Subcutaneous abdominal adipose tissue (tissue), 5 donors: ENCODE results near the gene NAV2.

ENCODE experiments used
- H3K27ac ChIP-seq: one replicate; pipeline ENCODE4 v1.7.0; 2013; ENCODE audit warnings: low read depth, mild to moderate bottlenecking, inconsistent platforms, low read length, moderate library complexity
- H3K27me3 ChIP-seq, 5 donors: one replicate each; pipeline ENCODE4 v1.7.0; 2013; ENCODE audit warnings: low read length in 5 of 5, inconsistent platforms in 1 of 5; ENCODE audit not compliant: control insufficient read depth in 5 of 5, insufficient read depth in 4 of 5
- H3K36me3 ChIP-seq, 5 donors: one replicate each; pipeline ENCODE4 v1.7.0; 2013; ENCODE audit warnings: low read length in 5 of 5; ENCODE audit not compliant: control insufficient read depth in 5 of 5, insufficient read depth in 5 of 5
- H3K4me1 ChIP-seq, 5 donors: one replicate each; pipeline ENCODE4 v1.7.0; 2013; ENCODE audit warnings: low read length in 5 of 5, mild to moderate bottlenecking in 3 of 5, moderate library complexity in 1 of 5; ENCODE audit not compliant: control insufficient read depth in 5 of 5, insufficient read depth in 5 of 5
- H3K4me3 ChIP-seq, 5 donors: one replicate each; pipeline ENCODE4 v1.7.0; 2013; ENCODE audit warnings: low read length in 5 of 5, low read depth in 1 of 5
- H3K9ac ChIP-seq, 5 donors: one replicate each; pipeline ENCODE4 v1.7.0; 2013; ENCODE audit warnings: low read length in 5 of 5, mild to moderate bottlenecking in 4 of 5, moderate library complexity in 3 of 5
- H3K9me3 ChIP-seq, 5 donors: one replicate each; pipeline ENCODE4 v1.7.0; 2013; ENCODE audit warnings: low read length in 5 of 5; ENCODE audit not compliant: control insufficient read depth in 5 of 5
- donor health status: healthy.
- donor health status: healthy.
- donor health status: healthy.
- donor health status: healthy.
- donor health status: healthy.

The NAV2 gene

DNA sequence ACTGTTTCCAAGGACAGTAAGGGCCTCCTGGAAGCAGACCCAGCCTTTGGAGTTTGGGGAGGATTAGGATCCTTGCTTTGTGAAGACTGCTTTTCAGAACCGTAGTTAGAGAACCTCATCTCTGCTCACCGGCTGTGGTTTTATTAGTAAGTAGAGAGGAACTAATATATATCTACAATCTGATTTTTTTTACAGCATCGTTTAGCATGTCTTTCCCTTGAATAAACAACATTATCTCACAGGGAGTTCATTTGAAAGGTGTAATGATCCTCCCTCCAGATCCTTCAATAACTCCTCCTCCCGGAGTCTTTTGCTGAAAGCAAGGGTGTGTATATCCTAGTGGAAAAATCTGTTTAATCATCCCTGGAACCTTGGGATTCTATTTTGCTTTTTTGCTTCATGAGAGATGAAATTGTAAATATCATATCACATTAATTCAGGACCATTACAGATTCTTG, 314.9 kb downstream of the NAV2 start:
- no peak overlapping the region for H3K9ac ChIP-seq
- H3K9me3 ChIP-seq = no peaks in the 10 kb centered on the region
- no peak overlapping the region for H3K4me3 ChIP-seq
- H3K27me3 ChIP-seq = peaks cover 0 to 4% (median 0%) of the 10 kb centered on the region in 5 donors
- H3K36me3 ChIP-seq = no peaks in the 10 kb centered on the region
- H3K27ac ChIP-seq = no peak overlapping the region
- H3K4me1 ChIP-seq = peaks cover 0 to 9% (median 2%) of the 10 kb centered on the region in 5 donors

DNA sequence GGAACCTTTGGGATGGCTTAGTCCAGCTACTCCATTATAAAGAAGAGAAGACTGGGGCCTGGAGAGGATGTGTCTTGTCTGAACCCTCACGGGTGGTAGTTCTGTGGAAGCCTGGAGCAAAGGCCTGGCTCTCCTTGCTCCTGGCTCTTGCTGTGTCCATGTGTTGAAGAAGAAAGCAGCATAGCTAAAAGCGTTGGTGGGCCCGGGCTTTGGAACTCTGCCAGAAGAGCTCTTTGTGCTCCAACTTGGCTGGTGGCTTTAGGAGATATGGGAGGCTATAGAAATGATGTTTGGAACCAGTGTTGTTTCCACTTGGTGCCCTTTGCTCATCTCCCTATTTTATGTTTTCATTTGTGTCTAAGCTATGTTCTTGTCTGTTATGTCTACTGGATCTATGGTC, 316.6 kb downstream of the NAV2 start:
- H3K4me1 ChIP-seq = peaks cover 0 to 6% (median 0%) of the 10 kb centered on the region in 5 donors
- no peaks in the 10 kb centered on the region for H3K9me3 ChIP-seq
- no peaks in the 10 kb centered on the region for H3K36me3 ChIP-seq
- peaks cover 0 to 4% (median 0%) of the 10 kb centered on the region in 5 donors for H3K27me3 ChIP-seq
- no peak overlapping the region for H3K9ac ChIP-seq
- H3K27ac ChIP-seq = no peak overlapping the region
- H3K4me3 ChIP-seq = no peak overlapping the region

GRCh38 chr11:20030472-20030871, 317.8 kb downstream of the NAV2 start:
- Histone ChIP-seq H3K36me3 (no peaks in the 10 kb centered on the region), H3K9ac (no peak overlapping the region), H3K27ac (no peak overlapping the region), H3K4me1 (peaks cover 0 to 4% (median 0%) of the 10 kb centered on the region in 5 donors), H3K27me3 (peaks cover 0 to under 1% (median 0%) of the 10 kb centered on the region in 5 donors), H3K9me3 (no peaks in the 10 kb centered on the region), H3K4me3 (no peak overlapping the region)

- Histone ChIP-seq H3K9ac (no peak overlapping the region), H3K27ac (no peak overlapping the region), H3K9me3 (no peaks in the 10 kb centered on the region), H3K4me1 (no peaks in the 10 kb centered on the region), H3K27me3 (no peaks in the 10 kb centered on the region), H3K36me3 (peaks cover 0 to 2% (median 0%) of the 10 kb centered on the region in 5 donors), H3K4me3 (no peak overlapping the region)
These were observed 318.7 kb downstream of the NAV2 start for GRCh38 chr11:20031155-20032001.

DNA sequence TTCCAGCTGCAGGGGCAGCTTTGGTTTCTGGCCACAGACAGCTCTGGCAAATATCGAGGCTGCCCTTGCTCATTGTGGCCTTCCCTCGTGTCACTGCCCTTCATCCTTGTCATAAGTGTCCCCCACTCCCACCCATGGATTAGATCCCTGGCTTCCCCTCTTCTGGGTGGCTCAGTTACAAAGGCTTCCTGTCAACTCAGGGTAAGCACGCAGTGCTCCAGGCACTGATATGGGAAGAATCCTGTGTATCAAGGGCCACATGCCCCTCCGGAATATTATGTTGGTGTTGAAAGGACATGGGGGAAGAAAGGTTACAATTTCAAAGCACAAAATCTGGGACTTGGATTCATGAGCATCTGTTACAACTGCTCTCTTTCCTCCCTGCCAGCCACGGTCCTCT, 319.5 kb downstream of the NAV2 start:
- Histone ChIP-seq H3K27ac (no peak overlapping the region), H3K36me3 (peaks cover 0 to 2% (median 0%) of the 10 kb centered on the region in 5 donors), H3K9ac (no peak overlapping the region), H3K4me1 (no peaks in the 10 kb centered on the region), H3K4me3 (no peak overlapping the region), H3K9me3 (no peaks in the 10 kb centered on the region), H3K27me3 (no peaks in the 10 kb centered on the region)

GRCh38 chr11:20032577-20033260, 320.1 kb downstream of the NAV2 start:
- H3K9ac ChIP-seq = no peak overlapping the region
- H3K9me3 ChIP-seq = no peaks in the 10 kb centered on the region
- H3K4me1 ChIP-seq = no peaks in the 10 kb centered on the region
- H3K27me3 ChIP-seq = no peaks in the 10 kb centered on the region
- H3K4me3 ChIP-seq = no peak overlapping the region
- no peak overlapping the region for H3K27ac ChIP-seq
- H3K36me3 ChIP-seq = peaks cover 0 to 2% (median 0%) of the 10 kb centered on the region in 5 donors

DNA sequence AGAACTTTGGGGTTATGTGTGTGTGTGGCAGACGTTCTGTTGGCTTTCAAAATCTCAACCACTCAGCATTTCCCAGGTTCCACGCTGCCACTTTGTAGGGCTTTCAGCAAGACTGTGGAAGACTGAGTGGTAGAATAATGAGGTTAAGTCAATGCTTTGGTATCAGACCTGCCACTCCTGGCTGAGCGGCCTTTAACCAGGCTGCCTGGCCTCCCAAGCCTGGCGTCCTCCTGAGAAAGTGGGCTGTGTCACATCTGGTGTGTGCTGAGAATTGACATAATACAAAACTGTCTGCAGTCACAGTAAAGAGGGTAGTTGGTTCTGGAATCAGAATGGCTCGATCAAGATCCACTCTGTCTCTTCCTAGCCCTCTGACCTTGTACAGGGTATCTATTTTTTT, 321.2 kb downstream of the NAV2 start:
- H3K36me3 ChIP-seq = peaks cover 0 to 4% (median 2%) of the 10 kb centered on the region in 5 donors
- no peak overlapping the region for H3K9ac ChIP-seq
- H3K9me3 ChIP-seq = no peaks in the 10 kb centered on the region
- no peak overlapping the region for H3K4me3 ChIP-seq
- no peak overlapping the region for H3K27ac ChIP-seq
- H3K27me3 ChIP-seq = no peaks in the 10 kb centered on the region
- H3K4me1 ChIP-seq = no peaks in the 10 kb centered on the region

- no peak overlapping the region for H3K4me3 ChIP-seq
- no peaks in the 10 kb centered on the region for H3K9me3 ChIP-seq
- H3K36me3 ChIP-seq = peaks cover 0 to 8% (median 2%) of the 10 kb centered on the region in 5 donors
- no peak overlapping the region for H3K27ac ChIP-seq
- H3K9ac ChIP-seq = no peak overlapping the region
- no peaks in the 10 kb centered on the region for H3K4me1 ChIP-seq
- H3K27me3 ChIP-seq = no peaks in the 10 kb centered on the region
These were observed 322.3 kb downstream of the NAV2 start for GRCh38 chr11:20034941-20035340.

GRCh38 chr11:20035375-20035700, 322.7 kb downstream of the NAV2 start:
- Histone ChIP-seq H3K4me3 (no peak overlapping the region), H3K27me3 (no peaks in the 10 kb centered on the region), H3K36me3 (peaks cover 0 to 8% (median 2%) of the 10 kb centered on the region in 5 donors), H3K9me3 (no peaks in the 10 kb centered on the region), H3K4me1 (no peaks in the 10 kb centered on the region), H3K9ac (no peak overlapping the region), H3K27ac (no peak overlapping the region)
